ENCODE results near the gene KNL1. TPM values are rescaled to one million over a fixed set of nuclear protein-coding genes. Genes with fewer than 3 reads are reported as not detected.

Gene KNL1
- total and polyA plus RNA-seq, 2 of the 8 experiments (the other 6 are each of a cell fraction or from before 2014, with no cell fraction given): 4.4 to 22.5 TPM

- Histone ChIP-seq H3K4me2 (ENCODE audit: insufficient read depth in 1 of 2, low read depth in 2 of 2, low read length in 2 of 2) (no peak overlapping the region), H3K9ac (replicated peaks in 1 of 4; ENCODE audit: extremely low read depth in 1 of 4, low read depth in 3 of 4, low read length in 3 of 4) (no peak overlapping the region), H3K36me3 (ENCODE audit: control insufficient read depth in 2 of 4, insufficient read depth in 4 of 4, low read length in 3 of 4) (no peaks in the 10 kb centered on the region), H3K79me2 (ENCODE audit: control insufficient read depth in 1 of 2, insufficient read depth in 2 of 2, low read length in 2 of 2) (no peaks in the 10 kb centered on the region), H2BK20ac (ENCODE audit: low read length) (no peak overlapping the region), H3K27me3 (replicated peaks in 1 of 4; ENCODE audit: control insufficient read depth in 3 of 4, extremely low read depth in 1 of 4, insufficient read depth in 3 of 4, low read length in 3 of 4) (no peaks in the 10 kb centered on the region), H4K91ac (replicated peaks; ENCODE audit: insufficient read length, low read length) (no peak overlapping the region), H3K18ac (ENCODE audit: extremely low read depth, low read length) (no peak overlapping the region), H3K27ac (ENCODE audit: low read depth, low read length) (no peak overlapping the region), H3K14ac (ENCODE audit: insufficient read length) (no peak overlapping the region), H3K23me2 (ENCODE audit: low read depth, low read length) (no peaks in the 10 kb centered on the region), H3K9me3 (ENCODE audit: insufficient read depth in 2 of 2, low read depth in 1 of 2, low read length in 1 of 2) (no peaks in the 10 kb centered on the region), H2BK12ac (ENCODE audit: low read depth, low read length) (no peak overlapping the region), H3K79me1 (ENCODE audit: low read depth, low read length) (no peaks in the 10 kb centered on the region), H3K4me3 (ENCODE audit: extremely low read depth in 1 of 4, insufficient read depth in 2 of 4, low read depth in 3 of 4, low read length in 4 of 4) (no peak overlapping the region), H4K20me1 (replicated peaks in 1 of 2; ENCODE audit: control insufficient read depth in 1 of 2, insufficient read depth in 2 of 2, low read length in 2 of 2) (no peaks in the 10 kb centered on the region), H4K8ac (ENCODE audit: extremely low read depth, insufficient read depth, low read length) (no peak overlapping the region), H2BK5ac (ENCODE audit: low read depth, low read length) (no peak overlapping the region), H3K56ac (replicated peaks; ENCODE audit: insufficient read length, low read depth, low read length) (no peak overlapping the region), H2BK15ac (ENCODE audit: low read length) (no peak overlapping the region), H4K5ac (ENCODE audit: insufficient read length, low read depth, low read length) (no peak overlapping the region), H2AFZ (ENCODE audit: low read length) (no peak overlapping the region), H3K23ac (ENCODE audit: insufficient read length) (no peak overlapping the region), H2AK5ac (ENCODE audit: low read depth, low read length) (no peak overlapping the region), H3K4ac (replicated peaks; ENCODE audit: insufficient read length, low read depth, low read length) (no peak overlapping the region), H3K4me1 (replicated peaks in 1 of 4; ENCODE audit: control insufficient read depth in 3 of 4, insufficient read depth in 4 of 4, low read length in 3 of 4) (no peaks in the 10 kb centered on the region), H2BK120ac (replicated peaks; ENCODE audit: low read depth, low read length) (no peak overlapping the region)
- DNase-seq (ENCODE audit: low read depth in 1 of 2, low spot score in 2 of 2): no peak
- ChIA-PET CTCF (ENCODE audit: partially characterized antibody) (interaction anchor here (0.6 to 1.5 kb wide), 6 partner anchors 9 to 129 kb away, joined by 3 to 4 read pairs (median 3); partner anchors contain the start of gene RPUSD2), POLR2A (ENCODE audit: partially characterized antibody) (interaction anchor here (0.9 kb wide), 1 partner anchor 15 kb away, joined by 3 read pairs; no protein-coding TSS in a partner anchor)
- no peak for FAIRE-seq
- TF ChIP-seq, protein P1, sequence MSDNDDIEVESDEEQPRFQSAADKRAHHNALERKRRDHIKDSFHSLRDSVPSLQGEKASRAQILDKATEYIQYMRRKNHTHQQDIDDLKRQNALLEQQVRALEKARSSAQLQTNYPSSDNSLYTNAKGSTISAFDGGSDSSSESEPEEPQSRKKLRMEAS (IDR thresholded peaks at IDR 0.05): no peak
- TF ChIP-seq JUND (IDR thresholded peaks at IDR 0.05; ENCODE audit: low read length) (no peak), BCL11A (IDR thresholded peaks at IDR 0.05; ENCODE audit: low read depth in 2 of 2, low read length in 2 of 2) (no peak), RAD21 (IDR thresholded peaks at IDR 0.05 in 1 of 2, conservative IDR thresholded peaks at IDR 0.05 in 1 of 2; ENCODE audit: low read depth in 2 of 2, low read length in 2 of 2) (peak in 1 of 2 experiments; percentile 18; a peak in 2 of 4 replicates)
- TF ChIP-seq, protein P2, sequence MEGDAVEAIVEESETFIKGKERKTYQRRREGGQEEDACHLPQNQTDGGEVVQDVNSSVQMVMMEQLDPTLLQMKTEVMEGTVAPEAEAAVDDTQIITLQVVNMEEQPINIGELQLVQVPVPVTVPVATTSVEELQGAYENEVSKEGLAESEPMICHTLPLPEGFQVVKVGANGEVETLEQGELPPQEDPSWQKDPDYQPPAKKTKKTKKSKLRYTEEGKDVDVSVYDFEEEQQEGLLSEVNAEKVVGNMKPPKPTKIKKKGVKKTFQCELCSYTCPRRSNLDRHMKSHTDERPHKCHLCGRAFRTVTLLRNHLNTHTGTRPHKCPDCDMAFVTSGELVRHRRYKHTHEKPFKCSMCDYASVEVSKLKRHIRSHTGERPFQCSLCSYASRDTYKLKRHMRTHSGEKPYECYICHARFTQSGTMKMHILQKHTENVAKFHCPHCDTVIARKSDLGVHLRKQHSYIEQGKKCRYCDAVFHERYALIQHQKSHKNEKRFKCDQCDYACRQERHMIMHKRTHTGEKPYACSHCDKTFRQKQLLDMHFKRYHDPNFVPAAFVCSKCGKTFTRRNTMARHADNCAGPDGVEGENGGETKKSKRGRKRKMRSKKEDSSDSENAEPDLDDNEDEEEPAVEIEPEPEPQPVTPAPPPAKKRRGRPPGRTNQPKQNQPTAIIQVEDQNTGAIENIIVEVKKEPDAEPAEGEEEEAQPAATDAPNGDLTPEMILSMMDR (IDR thresholded peaks at IDR 0.05; ENCODE audit: control extremely low read depth in 1 of 3, insufficient read depth in 1 of 3, low read depth in 1 of 3, low read length in 3 of 3): peak; percentile 44 to 58 (median 48)
- WGBS, 2 experiments (ENCODE audit: extremely low coverage in 1 of 2, insufficient coverage in 1 of 2, insufficient read length in 1 of 2, insufficient replicate concordance in 2 of 2, low coverage in 1 of 2, low lambda C conversion rate in 2 of 2, missing lambda C conversion rate in 1 of 2): 75% methylated on average over 1 of the region's 1 CpG; no CpG with 5 or more reads in 1 of the 2 experiments
These were observed 48.6 kb upstream of the KNL1 start for GRCh38 chr15:40545457-40545856.

Measured in H1 (cell line).